ENCODE data around the gene TBC1D24. TPM values are rescaled to one million over a fixed set of nuclear protein-coding genes. Genes with fewer than 3 reads are reported as not detected.
"Not testable (repeated sequence)": the region's sequence is repeated elsewhere in the genome, so short reads cannot be mapped to it uniquely, and the experiment has no call there.

TBC1D24 gene
- total RNA-seq, 1 donor, result 19.4 TPM

DNA sequence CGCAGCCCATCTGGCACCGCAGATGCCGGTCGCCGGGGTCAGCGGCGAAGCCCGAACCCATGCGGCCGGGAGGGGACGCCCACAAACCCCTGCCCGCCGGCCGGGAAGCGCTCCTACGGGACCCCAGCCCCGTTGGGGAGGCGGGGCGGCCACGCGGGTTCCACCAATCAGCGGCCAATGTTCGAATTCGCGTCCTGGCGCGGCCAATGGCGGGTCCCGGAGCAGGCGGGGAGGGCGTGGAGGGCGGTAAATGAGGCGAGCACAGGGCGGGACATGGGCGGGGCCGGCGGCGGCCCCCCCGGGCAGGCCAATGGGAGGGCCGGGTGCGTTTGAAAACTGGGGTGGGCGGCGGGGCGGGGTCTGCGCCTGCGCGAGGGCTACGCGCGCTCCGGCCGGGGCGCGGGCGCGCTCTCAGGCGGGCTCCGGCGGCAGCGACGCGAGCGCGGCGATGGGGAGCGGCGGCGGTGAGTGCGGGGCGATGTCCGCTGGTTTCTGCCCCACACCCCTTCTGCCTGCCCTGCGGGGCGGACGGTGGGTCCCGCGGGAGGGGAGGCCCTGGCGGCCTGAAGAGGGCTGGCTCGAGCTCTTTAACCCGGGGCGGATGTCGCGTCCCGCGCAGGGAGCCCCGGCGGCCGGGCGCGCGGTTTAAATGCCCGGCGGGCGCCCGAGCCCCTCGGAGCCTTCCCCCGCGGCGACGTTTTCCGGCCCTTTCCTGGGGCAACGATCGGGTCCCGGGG is 45.7 kb upstream of the TBC1D24 start, which contains the start of gene CCNF:
Gene CCNF, plus strand, starts transcription at position 414 of the 737 bp plus-strand sequence. Its CDS starts 35 bp downstream, at position 449.
- TF ChIP-seq, protein P1, sequence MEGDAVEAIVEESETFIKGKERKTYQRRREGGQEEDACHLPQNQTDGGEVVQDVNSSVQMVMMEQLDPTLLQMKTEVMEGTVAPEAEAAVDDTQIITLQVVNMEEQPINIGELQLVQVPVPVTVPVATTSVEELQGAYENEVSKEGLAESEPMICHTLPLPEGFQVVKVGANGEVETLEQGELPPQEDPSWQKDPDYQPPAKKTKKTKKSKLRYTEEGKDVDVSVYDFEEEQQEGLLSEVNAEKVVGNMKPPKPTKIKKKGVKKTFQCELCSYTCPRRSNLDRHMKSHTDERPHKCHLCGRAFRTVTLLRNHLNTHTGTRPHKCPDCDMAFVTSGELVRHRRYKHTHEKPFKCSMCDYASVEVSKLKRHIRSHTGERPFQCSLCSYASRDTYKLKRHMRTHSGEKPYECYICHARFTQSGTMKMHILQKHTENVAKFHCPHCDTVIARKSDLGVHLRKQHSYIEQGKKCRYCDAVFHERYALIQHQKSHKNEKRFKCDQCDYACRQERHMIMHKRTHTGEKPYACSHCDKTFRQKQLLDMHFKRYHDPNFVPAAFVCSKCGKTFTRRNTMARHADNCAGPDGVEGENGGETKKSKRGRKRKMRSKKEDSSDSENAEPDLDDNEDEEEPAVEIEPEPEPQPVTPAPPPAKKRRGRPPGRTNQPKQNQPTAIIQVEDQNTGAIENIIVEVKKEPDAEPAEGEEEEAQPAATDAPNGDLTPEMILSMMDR (IDR thresholded peaks at IDR 0.05; ENCODE audit: insufficient read depth, low read depth, low read length), result no peak
- peak within 1 kb of the TSS; percentile 70 for H3K4me3 ChIP-seq (ENCODE audit: low read depth, low read length)
- DNase-seq (ENCODE audit: low read depth), result peak; percentile 95

DNA sequence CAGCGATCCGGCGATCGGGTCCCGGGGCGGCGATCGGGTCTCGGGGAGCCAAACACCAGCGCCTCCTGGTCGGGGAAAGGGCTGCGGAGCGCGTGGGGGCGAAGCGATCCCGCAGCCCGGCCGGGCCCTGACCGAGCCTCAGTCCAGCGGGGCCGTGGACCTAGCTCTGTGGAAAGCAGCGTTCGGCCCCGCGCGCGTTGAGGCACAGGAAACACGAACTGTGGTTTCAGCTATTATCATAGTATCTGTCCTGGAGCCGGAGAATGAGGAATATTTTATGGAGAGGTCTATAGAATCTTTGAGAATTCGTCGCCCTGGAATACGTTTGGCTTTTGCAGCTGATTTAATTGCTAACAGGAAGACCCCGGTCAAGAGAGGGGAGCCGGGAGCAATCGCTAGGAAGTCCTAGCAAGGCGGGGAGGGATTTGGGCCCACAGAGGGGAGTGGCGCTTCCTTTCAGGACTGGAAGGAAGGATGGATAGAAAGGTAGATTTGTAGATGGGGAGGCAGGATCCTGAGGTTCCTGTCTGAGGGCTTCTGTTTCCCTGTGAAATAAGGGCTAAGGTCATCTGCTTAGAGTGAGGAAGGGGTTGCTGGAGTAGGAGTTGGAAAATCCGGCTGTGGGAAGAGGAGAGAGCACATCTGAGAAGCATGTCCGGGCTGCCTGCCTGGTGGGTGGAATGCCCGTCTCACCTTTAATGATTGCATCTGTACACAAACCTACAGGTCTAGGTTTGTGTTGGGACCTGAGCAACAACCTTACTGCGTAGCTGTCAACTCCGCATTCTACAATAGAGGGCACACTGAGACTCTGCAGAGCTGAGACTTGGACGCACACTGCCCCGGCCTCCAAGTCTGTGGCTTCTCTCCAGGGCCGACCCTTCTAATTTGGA is 44.9 kb upstream of the TBC1D24 start:
- peak overlapping the region; percentile 70 for H3K4me3 ChIP-seq (ENCODE audit: low read depth, low read length)
- DNase-seq (ENCODE audit: low read depth), result peak; percentile 20
- TF ChIP-seq, protein P1 (IDR thresholded peaks at IDR 0.05; ENCODE audit: insufficient read depth, low read depth, low read length), result peak; percentile 16

DNA sequence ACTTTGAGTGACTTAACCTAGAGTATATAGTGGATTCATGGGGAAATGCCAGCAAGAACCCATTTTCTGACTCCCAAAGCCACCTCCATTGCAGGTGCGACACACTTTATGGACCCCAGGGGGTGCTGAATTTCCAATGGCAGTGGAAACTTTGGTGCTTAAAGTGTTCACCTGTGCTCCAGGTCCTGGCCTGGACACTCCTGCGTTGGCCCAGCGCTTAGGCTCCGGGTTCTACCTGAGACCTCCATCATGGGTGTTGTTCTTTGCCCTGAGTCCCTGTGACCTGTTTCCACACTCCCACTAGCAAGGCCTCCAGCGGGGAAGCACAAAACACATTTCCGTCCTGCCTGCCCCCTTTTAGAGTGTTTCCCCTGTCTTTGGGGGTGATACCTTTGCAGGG is 42.6 kb upstream of the TBC1D24 start:
- no peak overlapping the region for H3K4me3 ChIP-seq (ENCODE audit: low read depth, low read length)
- TF ChIP-seq, protein P1 (IDR thresholded peaks at IDR 0.05; ENCODE audit: insufficient read depth, low read depth, low read length), result peak; percentile 5
- DNase-seq (ENCODE audit: low read depth), result no peak

DNA sequence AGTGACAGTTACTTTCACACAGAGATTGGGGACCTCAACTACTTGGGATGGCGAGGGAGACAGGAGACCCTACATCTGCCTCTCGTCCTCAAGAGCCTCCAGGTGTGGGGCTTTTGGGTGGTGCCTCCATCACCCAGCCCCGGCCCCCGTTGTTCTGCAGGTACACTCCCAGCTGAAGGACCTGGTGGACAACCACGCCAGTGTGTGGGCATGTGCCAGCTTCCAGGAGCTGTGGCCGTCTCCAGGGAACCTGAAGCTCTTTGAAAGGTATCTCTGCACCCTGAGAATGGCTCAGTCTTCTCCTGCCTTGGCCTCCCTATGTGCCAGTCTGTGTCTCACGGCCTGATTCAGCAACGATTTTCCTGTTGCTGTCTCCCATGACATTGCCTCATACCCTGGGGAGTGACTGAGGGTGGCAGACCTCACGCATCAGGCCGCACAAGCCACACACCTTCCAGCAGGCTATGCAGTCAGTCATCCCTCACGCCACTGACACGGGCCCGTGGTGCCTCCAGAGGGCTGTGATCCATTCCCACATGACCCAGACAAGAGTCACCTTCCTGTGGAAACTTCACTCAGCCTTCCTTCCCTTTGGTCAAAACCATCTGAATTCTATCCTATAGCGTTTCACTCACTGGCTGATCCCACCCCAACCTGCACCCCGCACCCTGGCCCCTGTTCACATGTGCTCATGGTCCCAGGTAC is 42.0 kb upstream of the TBC1D24 start:
- H3K4me3 ChIP-seq (ENCODE audit: low read depth, low read length), result no peak overlapping the region
- TF ChIP-seq, protein P1 (IDR thresholded peaks at IDR 0.05; ENCODE audit: insufficient read depth, low read depth, low read length), result no peak
- DNase-seq (ENCODE audit: low read depth), result no peak

DNA sequence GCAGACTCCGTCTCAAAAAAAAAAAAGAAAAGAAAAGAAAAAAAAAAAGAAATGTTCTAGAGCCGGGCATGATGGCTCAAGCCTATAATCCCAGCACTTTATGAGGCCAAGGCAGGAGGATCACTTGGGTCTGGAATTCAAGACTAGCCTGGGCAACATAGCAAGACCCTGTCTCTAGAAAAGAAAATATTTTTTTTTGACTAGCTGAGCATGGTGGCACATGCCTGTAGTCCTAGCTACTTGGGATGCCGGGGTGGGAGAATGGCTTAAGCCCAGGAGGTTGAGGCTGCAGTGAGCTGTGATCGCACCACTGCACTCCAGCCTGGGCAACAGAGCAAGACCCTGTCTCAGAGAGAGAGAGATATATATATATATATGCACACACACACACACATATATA is 39.7 kb upstream of the TBC1D24 start:
- DNase-seq (ENCODE audit: low read depth); H3K4me3 ChIP-seq (ENCODE audit: low read depth, low read length): not testable (repeated sequence)

DNA sequence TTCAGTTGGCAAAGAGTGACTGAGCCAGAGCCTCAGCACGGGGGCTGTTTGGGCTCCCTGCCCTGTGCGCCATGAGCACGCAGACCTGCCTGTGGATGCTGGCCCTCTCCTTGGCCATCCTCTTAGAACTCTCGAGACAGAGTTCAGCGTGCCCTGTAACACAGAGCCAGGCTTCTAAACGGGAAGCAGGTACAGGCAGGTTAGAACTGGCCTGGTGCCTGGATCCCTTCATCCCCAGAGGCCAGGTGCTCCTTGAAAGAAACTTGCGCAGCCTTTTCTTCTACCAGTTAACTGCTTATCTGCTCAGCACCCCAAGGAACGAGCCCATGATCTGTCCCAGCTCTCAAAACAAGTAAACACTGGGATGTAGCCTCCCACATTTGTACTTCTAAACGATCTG is 38.8 kb upstream of the TBC1D24 start:
- no peak for DNase-seq (ENCODE audit: low read depth)
- TF ChIP-seq, protein P1 (IDR thresholded peaks at IDR 0.05; ENCODE audit: insufficient read depth, low read depth, low read length), result no peak
- no peak overlapping the region for H3K4me3 ChIP-seq (ENCODE audit: low read depth, low read length)

All from fibroblast of villous mesenchyme (primary cell).